HT-29 (cell line): Measurements from ENCODE around the gene GSTP1. TPM values are rescaled to one million over a fixed set of nuclear protein-coding genes. Genes with fewer than 3 reads are reported as not detected.

ENCODE experiments used
- DNase-seq: peaks from one replicate; pipeline ENCODE4 v3.0.0-alpha.2; 2015; ENCODE audit warnings: low spot score
- small RNA-seq: library from RNA; depleted of rRNA; stranded (forward); fragments of <200 nt; gene quantifications from one replicate; pipeline ENCODE3, GENCODE V24; 2014
- total RNA-seq: library from RNA; depleted of rRNA; stranded (reverse); fragments of >200 nt; shearing (Covaris generic); gene quantifications from 2 replicates; pipeline ENCODE4 v1.2.3, GENCODE V29; 2014; rRNA removed

The GSTP1 gene
- total RNA-seq, 1 experiment from 2014 or later = 3,158 TPM

- DNase-seq = peak; percentile 99
These were observed 46.8 kb downstream of the GSTP1 start for GRCh38 chr11:67630228-67630942.

GRCh38 chr11:67630943-67631331 is 47.3 kb downstream of the GSTP1 start:
- no peak for DNase-seq

GRCh38 chr11:67631411-67631810 is 47.8 kb downstream of the GSTP1 start:
- DNase-seq = no peak

DNA sequence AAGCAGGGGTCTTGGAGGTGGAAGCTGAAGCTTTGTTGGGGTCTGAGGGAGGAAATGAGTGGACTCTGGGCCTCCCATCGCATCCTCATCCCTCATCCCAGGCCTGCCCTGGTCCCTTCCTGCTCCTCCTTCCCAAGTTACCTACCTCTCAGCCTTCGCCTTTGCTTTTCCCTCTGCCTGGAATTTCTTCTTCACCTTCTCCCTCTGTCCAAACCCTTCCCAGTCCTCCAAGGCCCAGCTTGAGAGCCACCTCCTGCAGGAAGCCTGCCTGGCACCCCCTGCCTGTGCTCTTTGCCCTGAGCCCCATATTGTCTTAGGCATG is 48.2 kb downstream of the GSTP1 start:
- no peak for DNase-seq

GRCh38 chr11:67632175-67632981 is 48.8 kb downstream of the GSTP1 start:
- peak; percentile 79 for DNase-seq

GRCh38 chr11:67632982-67633755 is 49.6 kb downstream of the GSTP1 start:
- no peak for DNase-seq

GRCh38 chr11:67633758-67634365 is 50.2 kb downstream of the GSTP1 start:
- DNase-seq = no peak

GRCh38 chr11:67634366-67635230 is 51.0 kb downstream of the GSTP1 start:
- DNase-seq = peak; percentile 66

GRCh38 chr11:67635231-67635521 is 51.6 kb downstream of the GSTP1 start:
- no peak for DNase-seq

Small RNAs within 50 kb of the gene (small RNA-seq; reads per million reads assigned to genes)
- gene AP003385.3 = not detected

Other genes starting within 250 kb of the GSTP1 start
- 137 and 138 TPM in 2 replicates for gene POLD4, start 230.3 kb upstream of the GSTP1 start, total RNA-seq
- gene CLCF1, start 210.2 kb upstream of the GSTP1 start, total RNA-seq = 25.5 and 29.7 TPM in 2 replicates
- 35.2 and 38.4 TPM in 2 replicates for gene RAD9A, start 191.8 kb upstream of the GSTP1 start, total RNA-seq
- gene PPP1CA, start 182.0 kb upstream of the GSTP1 start, total RNA-seq = 610 and 631 TPM in 2 replicates
- 0.15 TPM in 1 of 2 replicates, not detected in the other for gene TBC1D10C, start 179.7 kb upstream of the GSTP1 start, total RNA-seq
- gene CARNS1, start 168.1 kb upstream of the GSTP1 start, total RNA-seq = 0.70 and 0.76 TPM in 2 replicates
- 125 and 137 TPM in 2 replicates for gene RPS6KB2, start 155.3 kb upstream of the GSTP1 start, total RNA-seq
- gene PTPRCAP, start 146.1 kb upstream of the GSTP1 start, total RNA-seq = 1.9 and 4.0 TPM in 2 replicates
- gene CORO1B, start 140.3 kb upstream of the GSTP1 start, total RNA-seq = 357 and 366 TPM in 2 replicates
- 0.34 TPM in 1 of 2 replicates, not detected in the other for gene GPR152, start 131.1 kb upstream of the GSTP1 start, total RNA-seq
- 11.8 and 16.2 TPM in 2 replicates for gene CABP4, start 128.5 kb upstream of the GSTP1 start, total RNA-seq
- gene TMEM134, start 114.6 kb upstream of the GSTP1 start, total RNA-seq = 42.5 and 67.7 TPM in 2 replicates
- 149 and 151 TPM in 2 replicates for gene AIP, start 100.8 kb upstream of the GSTP1 start, total RNA-seq
- gene PITPNM1, start 78.4 kb upstream of the GSTP1 start, total RNA-seq = 60.8 and 67.1 TPM in 2 replicates
- gene CDK2AP2, start 75.7 kb upstream of the GSTP1 start, total RNA-seq = 99.2 and 102 TPM in 2 replicates
- gene CABP2, start 60.4 kb upstream of the GSTP1 start, total RNA-seq = not detected in 2 replicates
- gene NDUFV1, start 23.1 kb downstream of the GSTP1 start, total RNA-seq = 384 and 431 TPM in 2 replicates
- gene NUDT8, start 46.1 kb downstream of the GSTP1 start, total RNA-seq = 60.0 and 72.9 TPM in 2 replicates
- gene TBX10, start 56.0 kb downstream of the GSTP1 start, total RNA-seq = 2.2 and 5.4 TPM in 2 replicates
- gene ACY3, start 66.9 kb downstream of the GSTP1 start, total RNA-seq = 2.0 and 7.3 TPM in 2 replicates
- 1.1 TPM in 1 of 2 replicates, not detected in the other for gene ALDH3B2, start 90.8 kb downstream of the GSTP1 start, total RNA-seq